Inferior parietal cortex (tissue), 1 donor: ENCODE data around the gene TGFBR1.
"Not testable (repeated sequence)": the region's sequence is repeated elsewhere in the genome, so short reads cannot be mapped to it uniquely, and the experiment has no call there.

Experiments
- DNase-seq: peaks from one replicate; pipeline ENCODE4 v3.0.0-alpha.2; 2016; ENCODE audit errors: extremely low spot score

The TGFBR1 gene

DNA sequence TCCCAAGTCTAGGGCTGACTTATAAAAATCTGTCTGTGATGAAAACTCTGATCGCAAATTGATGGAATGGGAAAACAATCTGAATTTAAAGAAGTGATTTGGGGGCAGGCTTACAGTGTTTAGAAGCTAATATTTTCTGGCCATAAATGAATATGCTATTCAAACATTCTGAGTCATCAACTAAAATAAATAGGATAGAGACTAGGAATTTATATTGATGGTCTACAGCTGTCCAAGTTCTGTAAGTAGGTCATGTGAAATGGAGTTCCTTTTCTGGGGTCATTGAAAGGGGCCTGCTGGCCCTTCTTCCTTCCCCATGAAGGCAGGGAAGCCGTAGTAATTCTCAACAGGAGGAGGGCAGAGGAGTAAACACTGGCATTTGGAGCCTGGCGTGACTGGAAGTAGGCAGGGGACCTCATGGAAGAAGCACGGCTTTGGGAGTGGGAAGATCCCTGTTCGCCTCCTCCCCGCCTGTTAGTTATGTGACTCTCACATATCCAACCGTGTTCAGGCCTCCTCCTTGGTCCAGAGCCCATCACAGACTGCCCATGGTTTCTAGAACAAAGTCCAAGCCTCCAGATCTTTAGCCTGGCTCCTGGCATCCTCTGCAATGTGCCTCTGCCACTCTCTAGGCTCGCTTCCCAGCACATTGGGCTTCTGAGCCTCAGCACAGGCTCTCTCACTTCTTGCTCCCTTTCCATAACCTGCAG, 85.1 kb downstream of the TGFBR1 start:
- no peak for DNase-seq

DNA sequence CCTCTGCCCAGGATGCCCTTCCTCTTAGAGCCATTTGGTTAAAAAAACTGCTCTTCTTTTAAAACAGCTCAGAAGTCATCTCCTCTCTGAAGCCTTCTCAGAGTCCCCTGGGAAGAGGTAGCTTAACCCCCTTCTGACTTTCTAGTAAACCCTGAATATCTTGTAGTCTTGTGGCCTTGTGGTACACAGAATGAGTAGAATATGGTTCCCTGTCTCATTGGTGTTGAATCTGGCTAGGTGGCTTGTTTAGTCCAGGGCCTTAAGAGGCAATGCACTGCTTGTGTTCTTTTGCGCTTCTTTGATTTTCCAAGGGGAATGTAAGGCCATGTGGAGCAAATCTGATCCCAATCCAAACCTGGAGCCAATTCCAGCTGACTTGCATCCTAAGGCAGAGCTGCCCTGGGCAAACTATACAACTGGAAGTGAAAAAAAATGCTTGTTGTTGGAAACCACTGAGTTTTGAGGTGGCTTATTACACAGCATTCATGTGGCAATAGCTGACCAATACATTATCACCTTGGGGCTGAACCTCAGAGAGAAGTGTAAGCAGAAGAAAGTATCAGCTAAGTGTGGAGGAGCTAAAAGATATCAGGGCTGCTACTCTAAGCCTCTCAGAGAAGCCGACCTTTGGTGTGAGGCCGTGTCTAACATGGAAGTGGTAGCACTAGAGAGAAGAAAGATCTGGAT, 85.8 kb downstream of the TGFBR1 start:
- no peak for DNase-seq

GRCh38 chr9:99192786-99193465, 88.0 kb downstream of the TGFBR1 start:
- no peak for DNase-seq

DNA sequence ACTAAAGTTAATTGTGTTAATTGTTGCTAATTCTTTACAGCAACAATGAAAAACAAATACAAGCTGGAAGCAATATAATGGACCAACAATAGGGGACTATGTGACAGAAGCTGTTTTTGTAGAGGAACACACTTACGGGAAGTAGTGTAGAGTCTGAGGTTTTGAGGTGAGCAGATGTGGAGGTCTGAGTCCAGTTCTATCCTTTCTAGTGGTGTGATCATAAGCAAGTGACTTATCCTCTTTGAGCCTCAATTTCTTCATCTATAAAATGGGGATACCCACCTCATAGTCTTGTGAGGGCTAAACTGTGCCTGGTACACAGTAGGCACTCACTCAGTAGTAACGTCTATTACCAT, 88.5 kb downstream of the TGFBR1 start:
- no peak for DNase-seq

DNA sequence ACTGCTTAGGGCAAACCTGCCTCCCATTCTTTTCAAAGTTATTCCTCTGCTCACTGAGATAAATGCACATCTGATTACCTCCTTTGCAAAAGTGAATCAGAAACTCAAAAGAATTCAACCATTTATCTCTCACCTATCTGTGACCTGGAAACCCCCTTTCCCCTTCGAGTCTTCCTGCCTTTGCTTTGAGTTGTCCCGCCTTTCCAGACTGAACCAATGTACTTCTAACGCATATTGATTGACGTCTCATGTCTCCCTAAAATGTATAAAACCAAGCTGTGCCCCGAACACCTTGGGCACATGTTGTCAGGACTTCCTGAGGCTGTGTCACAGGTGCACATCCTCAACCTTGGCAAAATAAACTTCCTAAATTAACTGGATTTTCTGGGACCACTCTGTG, 91.6 kb downstream of the TGFBR1 start:
- DNase-seq, result not testable (repeated sequence)

- DNase-seq, result no peak
These were observed 92.3 kb downstream of the TGFBR1 start for GRCh38 chr9:99197124-99197630.

GRCh38 chr9:99197987-99198386, 93.1 kb downstream of the TGFBR1 start:
- DNase-seq, result no peak

- DNase-seq, result no peak
These were observed 95.1 kb downstream of the TGFBR1 start for GRCh38 chr9:99199938-99200539.

DNA sequence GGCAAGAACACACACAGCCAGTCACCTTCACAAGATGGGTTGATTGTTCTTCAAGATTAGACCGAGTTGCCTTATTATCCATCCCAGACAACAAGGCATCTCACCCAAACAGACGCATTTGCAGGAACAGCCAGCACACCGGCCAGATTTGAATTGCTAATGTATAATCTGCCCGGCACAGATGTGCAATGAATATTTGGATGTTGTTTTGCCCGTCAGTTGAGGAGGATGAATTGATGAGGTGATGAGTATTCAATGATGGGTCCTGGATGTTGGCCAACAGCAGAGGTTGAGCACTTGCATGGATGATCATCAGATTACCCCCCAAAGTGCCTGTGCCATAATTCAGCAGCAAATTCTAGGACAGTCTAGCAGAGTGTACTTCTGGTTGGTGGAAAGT, 96.7 kb downstream of the TGFBR1 start:
- no peak for DNase-seq
